ENCODE data around the gene AK1.

Gene AK1

DNA sequence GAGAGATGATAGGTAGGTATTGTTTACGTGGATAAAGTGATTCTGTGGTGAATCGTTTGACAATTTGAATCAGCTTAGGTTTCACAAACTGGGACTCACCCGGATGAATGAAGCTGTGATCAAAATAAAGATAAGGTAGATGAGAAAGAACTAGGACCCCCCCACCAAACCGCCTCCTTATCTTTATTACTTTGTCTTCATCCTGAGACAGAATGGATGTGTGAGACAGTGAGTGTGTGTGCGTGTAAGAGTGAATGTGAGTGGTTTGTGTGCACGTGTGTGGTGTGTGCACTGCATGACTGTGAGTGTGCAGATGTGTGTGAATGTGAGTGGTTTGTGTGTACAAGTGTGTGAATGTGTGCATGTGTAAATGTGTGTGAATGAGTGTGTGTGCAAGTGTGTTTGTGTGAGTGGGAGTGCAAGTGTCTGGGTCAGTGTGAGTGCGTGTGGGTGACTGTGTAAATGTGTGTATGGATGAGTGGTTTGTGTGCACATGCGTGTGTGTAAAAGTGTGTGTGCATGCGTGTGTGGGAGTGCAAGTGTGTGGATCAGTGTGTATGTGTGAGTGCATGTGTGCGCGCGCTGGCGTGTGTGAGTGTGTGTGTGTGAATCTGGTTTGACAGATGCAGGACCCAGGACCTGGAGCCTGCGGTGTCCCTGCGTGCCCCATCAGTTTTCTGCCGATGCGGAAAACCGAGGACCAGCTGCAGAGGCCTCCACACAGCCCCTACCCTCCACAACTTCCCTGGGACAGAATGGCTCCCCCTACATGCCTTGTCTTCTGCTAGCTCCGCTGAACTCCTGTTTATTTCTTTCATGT is 11.6 kb downstream of the AK1 start:
- peak; percentile 76 for DNase-seq

DNA sequence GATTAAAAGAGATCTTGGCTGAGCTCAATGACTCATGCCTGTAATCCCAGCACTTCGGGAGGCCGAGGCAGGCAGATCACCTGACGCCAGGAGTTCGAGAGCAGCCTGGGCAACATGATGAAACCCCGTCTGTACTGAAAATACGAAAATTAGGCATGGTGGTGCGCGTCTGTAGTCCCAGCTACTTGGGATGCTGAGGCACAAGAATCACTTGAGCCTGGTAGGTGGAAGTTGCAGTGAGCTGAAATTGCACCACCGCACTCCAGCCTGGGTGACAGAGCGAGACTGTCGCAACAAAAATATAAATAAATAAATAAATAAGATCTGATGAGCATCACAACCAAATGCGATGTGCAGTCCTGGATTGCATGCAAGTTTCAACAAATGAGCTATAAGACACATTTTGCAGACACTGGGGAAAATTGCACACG is 14.3 kb downstream of the AK1 start:
- DNase-seq, result no peak

GRCh38 chr9:127862075-127863011 is 15.1 kb downstream of the AK1 start:
- peak; percentile 94 for DNase-seq

GRCh38 chr9:127860779-127861178 is 16.7 kb downstream of the AK1 start:
- no peak for DNase-seq

GRCh38 chr9:127860260-127860659 is 17.2 kb downstream of the AK1 start:
- no peak for DNase-seq

- peak; percentile 73 for DNase-seq
Observed at GRCh38 chr9:127858041-127858512, 19.4 kb downstream of the AK1 start.

- DNase-seq, result no peak
Observed at GRCh38 chr9:127857278-127857677, 20.2 kb downstream of the AK1 start.

- DNase-seq, result peak; percentile 83
Observed at GRCh38 chr9:127856729-127857116, 20.8 kb downstream of the AK1 start.

GRCh38 chr9:127856094-127856728 is 21.3 kb downstream of the AK1 start:
- peak; percentile 66 for DNase-seq

DNA sequence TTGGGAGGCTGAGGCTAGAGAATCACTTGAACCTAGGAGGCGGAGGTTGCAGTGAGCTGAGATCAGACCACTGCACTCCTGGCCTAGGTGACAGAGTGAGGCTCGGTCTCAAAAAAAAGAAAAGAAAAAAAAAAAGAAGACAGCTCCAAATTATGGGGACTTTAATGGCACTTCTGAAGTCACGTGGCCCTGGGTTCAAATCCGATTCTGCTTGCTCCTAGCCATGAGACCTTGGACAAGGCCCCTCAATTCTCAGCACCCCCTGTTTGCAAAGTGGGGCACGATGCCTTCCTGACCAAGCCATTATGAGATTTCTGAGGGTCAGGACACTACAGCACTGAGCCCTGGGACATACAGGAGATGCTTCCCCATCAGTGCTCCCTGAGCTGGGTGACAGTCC is 22.0 kb downstream of the AK1 start:
- no peak for DNase-seq

GRCh38 chr9:127854960-127855359 is 22.5 kb downstream of the AK1 start:
- DNase-seq, result no peak

DNA sequence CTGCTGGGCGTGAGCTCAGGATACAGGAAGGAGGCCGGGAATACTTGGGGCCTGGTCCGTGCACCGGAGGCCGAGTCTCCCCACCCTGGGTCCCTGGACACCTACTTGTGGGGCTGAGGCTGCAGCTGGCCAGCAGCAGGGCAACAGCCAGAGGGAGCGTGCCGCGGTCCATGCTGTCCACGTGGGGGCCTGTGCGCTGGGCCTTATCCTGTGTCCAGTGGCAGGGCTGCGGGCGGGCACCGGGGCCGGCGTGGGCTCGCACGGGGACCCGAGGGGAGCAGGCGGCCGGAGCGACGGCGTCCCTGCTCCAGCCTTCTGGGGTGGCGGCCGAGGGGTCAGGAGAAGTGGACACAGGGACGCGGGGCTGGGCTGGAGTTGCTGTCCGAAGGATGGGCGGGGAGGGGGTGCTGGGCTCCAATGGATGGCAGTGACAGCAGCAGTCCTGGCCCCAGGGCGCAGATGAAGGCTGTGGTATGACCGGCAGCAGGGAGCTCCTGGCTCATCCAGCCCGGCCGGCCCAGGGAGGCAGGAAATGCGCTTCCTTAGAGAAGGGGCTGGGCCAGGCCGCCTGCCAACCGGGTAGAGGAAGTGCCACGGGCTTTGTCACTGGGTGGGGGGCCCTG is 23.2 kb downstream of the AK1 start, which contains the start of gene ENG:
TSS of gene ENG (minus strand) at position 475 of the 623 bp plus-strand sequence. CDS start at position 172, 303 bp downstream.
- peak; percentile 77 for DNase-seq

- peak; percentile 41 for DNase-seq
Observed at GRCh38 chr9:127853312-127854183, 23.9 kb downstream of the AK1 start.

DNA sequence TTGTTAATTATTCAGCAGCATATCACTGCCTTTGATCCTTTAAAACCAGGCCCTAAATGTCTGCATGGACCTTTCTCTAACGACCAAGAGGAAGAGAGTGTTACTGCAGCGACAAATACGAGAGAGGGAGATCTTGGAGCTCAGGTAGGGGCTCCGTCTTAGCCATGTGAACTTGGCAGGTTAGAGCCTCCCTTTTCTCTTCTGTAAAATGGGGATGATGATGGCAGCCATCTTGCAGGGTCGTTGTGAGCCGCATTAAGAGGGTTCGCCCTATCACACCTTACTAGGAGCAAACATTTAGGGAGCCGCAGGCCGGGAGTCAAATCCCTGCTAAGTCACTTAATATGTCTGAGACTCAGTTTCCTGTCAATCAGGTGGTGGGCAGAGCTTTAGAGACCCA is 24.6 kb downstream of the AK1 start:
- DNase-seq, result no peak

GRCh38 chr9:127850286-127850830 is 27.1 kb downstream of the AK1 start:
- no peak for DNase-seq

DNA sequence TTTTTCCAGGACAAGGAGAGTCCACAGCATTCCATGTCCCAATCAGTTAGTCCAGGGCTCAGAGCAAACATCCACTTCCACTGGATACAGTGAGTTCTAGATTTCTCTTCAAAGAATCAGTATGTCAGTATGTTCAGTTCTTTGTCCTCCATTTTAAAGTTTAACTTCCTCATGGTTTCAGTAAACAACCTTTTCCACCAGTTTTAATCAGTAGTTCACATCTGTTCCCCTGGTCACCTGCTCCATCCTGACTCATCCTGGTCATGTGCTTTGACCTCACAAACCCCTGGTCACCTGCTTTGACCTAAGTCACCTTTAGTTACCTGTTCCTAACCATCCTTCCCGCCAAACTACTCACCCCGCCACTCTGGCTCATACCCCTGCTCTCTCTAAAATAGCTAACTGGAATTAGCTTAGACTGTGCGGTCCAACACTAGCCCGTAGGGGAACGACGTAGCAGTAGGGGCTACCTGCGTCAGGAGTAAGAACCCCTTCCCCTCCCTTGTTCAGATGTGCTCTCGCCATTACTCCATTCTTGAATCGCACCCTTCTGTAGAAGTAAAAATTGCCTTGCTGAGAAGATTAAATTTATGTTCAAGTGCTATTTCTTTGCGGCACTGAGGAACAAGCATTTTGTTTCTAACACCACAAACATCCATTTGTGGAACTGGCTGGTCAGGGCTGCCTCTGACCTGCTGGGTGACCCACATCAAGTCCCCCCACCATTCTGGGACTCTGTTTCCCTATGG is 28.5 kb downstream of the AK1 start:
- peak; percentile 47 for DNase-seq

- no peak for DNase-seq
Observed at GRCh38 chr9:127847833-127848755, 29.4 kb downstream of the AK1 start.

DNA sequence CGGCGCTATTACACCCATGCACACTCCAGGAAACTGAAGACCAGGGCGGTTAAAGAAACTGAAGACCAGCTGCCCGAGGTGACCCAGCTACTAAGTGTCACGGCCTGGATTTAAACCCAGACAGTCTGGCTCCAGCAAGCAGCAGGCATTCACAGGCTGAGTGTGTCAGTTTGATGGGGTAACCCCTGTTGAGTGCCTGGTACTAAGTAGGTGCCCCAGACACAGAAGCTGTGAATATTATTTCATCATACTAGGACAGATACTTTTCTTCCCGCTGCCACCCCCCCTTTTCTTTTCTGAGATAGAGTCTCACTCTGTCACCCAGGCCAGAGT is 30.3 kb downstream of the AK1 start:
- DNase-seq, result no peak

- DNase-seq, result peak; percentile 42
Observed at GRCh38 chr9:127846443-127847177, 30.9 kb downstream of the AK1 start.

All from hematopoietic multipotent progenitor cell treated with erythropoietin and hydrocortisone succinate and interleukin-3 and kit ligand, for 4 days (in vitro differentiated cells).